IPS-18c (cell line): ENCODE data around the gene PALLD.
"Not testable (repeated sequence)": the region's sequence is repeated elsewhere in the genome, so short reads cannot be mapped to it uniquely, and the experiment has no call there.

Experiments used
- H3K4me3 ChIP-seq: 2 replicates; pipeline ENCODE4 v1.7.0; 2013; ENCODE audit warnings: low read depth, mild to moderate bottlenecking, low read length, moderate library complexity; ENCODE audit not compliant: insufficient read depth
- H3K9me3 ChIP-seq: one replicate; pipeline ENCODE4 v1.6.1; 2013; ENCODE audit warnings: mild to moderate bottlenecking, low read length, moderate library complexity; ENCODE audit not compliant: control insufficient read depth, insufficient read depth

Gene PALLD

DNA sequence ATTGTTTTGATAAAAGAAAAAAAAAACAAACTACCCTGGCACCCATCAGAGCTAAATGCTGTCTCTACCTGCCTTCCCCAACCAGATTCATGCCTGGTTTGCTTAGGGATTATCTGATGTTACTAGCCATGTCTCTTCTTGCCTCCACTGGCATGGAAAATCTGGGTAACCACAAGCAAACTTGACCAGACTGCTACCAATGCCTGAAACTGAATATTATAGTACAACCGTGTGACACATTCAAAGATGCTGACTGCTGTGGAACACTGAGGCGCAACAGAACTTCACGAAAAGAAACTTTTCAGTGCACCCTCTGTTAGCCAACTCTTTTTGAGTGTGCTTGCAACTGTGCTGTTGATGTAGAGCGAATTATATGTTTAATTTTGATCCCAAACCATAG is 285.1 kb downstream of the PALLD start:
- H3K9me3 ChIP-seq: peaks cover 2% of the 10 kb centered on the region
- no peak overlapping the region for H3K4me3 ChIP-seq

DNA sequence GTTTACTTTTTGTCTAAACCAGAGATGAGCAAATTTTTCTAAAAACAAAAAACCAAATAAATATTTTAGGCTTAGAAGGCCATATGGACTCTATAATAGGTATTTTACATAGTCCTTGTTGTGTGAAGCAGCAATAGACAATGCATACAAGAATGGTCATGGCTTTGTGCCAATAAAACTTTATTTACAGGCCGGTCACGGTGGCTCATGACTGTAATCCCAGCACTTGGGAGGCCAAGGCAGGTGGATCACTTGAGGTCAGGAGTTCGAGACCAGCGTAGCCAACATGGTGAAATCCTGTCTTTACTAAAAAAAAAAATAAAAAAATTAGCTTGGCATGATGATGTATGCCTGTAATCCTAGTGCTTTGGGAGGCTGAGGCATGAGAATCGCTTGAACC is 285.6 kb downstream of the PALLD start:
- Histone ChIP-seq H3K4me3 (no peak overlapping the region), H3K9me3 (peaks cover 2% of the 10 kb centered on the region)

DNA sequence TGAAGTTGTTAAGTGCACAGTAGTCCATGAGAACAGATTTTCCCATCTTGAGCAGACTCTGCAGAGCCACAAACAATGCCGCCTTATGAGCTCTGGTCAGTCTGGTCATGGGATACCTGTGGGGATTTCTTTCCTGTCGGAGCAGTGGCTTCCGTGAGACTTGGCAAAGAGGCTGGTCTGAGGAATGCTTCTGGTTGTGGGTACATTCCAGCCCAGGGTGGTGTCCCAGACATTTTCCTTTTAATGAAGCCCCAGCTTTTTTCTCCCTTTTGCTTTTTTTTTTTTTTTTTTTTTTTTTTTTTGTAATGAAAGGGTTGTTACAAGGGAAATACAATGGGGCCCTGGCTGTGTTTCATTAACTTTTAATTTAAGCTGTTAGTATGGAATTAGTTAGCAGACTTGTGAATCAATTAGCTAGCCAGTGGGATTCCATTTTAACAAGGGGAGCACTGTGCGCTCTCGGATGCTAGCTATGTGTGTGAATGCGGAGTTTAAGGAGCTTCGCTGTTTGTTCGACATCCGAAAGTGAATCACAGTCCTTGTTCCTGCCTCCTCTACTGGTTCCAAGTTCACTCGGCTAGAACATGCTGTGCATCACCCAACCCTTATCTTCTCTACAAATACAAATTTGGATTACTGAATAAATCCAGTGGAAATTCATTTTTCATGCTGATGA is 288.1 kb downstream of the PALLD start:
- Histone ChIP-seq H3K4me3 (no peak overlapping the region), H3K9me3 (peaks cover 2% of the 10 kb centered on the region)

DNA sequence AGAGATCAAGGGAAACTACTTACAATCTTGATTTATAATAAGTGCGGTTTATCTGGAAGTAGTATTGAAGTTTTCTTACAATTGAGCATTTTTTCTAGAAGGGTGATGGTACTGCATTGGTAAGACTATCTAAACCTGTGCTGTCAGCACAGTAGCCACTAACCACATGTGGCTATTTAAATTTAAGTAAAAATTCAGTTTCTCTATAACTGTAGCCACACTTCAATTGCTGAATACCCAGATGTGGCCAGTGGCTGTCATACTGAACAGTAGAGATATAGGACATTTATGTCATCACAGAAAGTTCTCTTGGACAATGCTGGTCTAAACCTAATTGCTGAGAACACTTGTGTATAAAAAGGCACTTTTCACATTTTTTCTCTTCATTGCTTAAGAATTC is 290.5 kb downstream of the PALLD start:
- peaks cover 2% of the 10 kb centered on the region for H3K9me3 ChIP-seq
- H3K4me3 ChIP-seq: no peak overlapping the region

DNA sequence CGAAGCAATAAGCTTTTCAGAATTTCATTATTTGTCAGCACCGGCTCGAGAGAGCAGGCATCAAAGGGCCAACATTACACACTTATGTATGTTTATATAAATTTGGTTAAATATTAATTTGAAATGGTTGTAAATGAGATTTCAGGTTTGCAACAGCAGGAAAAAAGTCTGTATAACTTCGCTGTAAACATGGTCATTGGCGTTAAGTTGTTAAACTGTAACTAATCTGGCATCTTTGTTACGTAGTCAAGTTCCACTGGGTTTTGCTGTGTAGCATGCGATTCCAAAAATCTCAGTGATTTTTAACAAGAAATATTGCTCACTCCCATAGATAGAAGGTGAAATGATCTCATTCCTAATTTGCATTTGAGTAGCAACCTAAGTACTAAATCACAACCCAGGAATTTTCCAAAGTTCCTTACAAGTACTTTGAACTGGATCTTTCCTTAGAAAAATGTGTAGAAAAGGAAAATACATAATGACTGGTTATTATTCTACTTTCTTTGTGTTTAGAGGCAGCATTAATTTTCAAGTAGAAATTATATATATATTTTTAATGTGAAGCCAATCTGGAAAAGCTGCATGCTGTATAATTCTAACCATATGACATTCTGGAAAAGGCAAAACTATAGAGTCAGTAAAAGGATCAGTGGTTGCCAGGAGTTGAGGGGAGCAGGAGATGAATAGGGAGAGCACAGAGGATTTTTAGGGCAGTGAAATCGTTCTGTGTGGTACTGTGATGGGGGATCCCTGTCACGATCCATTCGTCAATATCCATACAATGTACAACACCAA is 291.1 kb downstream of the PALLD start:
- Histone ChIP-seq H3K9me3 (peaks cover 2% of the 10 kb centered on the region), H3K4me3 (no peak overlapping the region)

DNA sequence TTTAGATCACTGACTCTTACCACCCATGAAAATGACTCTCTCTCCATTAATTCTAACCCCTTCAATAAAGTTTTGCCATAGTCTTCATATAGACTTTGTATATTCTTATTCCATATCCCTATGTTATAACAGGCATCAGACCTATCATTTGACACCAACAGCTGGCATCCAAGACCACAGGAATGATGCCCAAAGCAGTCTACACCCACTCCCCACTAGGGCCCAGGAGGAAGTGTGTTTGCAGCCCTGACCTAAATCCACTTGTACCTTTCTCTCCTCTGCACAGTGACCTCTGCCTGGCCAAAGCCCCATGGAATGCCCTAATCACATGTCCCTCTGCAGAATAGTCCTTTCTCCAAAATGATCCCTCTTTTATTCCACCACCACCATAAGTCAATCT is 294.0 kb downstream of the PALLD start:
- H3K4me3 ChIP-seq: no peak overlapping the region

DNA sequence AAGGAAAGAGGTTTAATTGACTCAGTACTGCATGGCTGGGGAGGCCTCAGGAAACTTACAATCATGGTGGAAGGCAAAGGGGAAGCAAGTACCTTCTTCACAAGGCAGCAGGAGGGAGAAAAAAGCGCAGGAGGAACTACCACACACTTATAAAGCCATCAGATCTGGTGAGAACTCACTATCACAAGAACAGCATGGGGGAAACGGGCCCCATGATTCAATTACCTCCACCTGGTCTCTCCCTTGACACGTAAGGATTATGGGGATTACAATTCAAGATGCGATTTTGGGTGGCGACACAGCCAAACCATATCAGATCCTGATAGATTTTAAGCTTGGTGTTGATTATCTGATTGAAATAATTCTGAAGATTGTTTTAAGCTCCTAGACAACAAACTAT is 294.5 kb downstream of the PALLD start:
- Histone ChIP-seq H3K9me3 (no peaks in the 10 kb centered on the region), H3K4me3 (no peak overlapping the region)

More for the DNA sequence above, 294.0 kb downstream of the PALLD start:
- no peaks in the 10 kb centered on the region for H3K9me3 ChIP-seq

DNA sequence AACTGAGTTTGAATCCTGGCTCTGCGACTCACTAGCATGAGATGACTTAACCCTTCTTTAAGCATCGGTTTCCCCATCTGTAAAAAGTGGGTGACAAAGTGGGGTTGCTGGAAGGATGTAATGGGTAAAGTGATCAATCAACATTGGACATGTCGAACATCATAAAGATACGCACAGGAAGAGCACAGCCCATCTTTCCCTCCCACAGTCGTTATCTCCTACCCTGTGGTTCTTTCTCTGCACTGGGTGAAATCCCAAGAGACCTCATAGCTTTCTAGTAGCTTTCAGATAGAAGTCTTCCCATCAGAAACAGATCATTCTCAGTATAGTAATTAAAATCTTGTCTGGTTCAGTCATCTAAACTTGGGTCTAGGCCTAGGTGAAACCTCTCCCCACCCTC is 296.7 kb downstream of the PALLD start:
- Histone ChIP-seq H3K9me3 (no peaks in the 10 kb centered on the region), H3K4me3 (no peak overlapping the region)

DNA sequence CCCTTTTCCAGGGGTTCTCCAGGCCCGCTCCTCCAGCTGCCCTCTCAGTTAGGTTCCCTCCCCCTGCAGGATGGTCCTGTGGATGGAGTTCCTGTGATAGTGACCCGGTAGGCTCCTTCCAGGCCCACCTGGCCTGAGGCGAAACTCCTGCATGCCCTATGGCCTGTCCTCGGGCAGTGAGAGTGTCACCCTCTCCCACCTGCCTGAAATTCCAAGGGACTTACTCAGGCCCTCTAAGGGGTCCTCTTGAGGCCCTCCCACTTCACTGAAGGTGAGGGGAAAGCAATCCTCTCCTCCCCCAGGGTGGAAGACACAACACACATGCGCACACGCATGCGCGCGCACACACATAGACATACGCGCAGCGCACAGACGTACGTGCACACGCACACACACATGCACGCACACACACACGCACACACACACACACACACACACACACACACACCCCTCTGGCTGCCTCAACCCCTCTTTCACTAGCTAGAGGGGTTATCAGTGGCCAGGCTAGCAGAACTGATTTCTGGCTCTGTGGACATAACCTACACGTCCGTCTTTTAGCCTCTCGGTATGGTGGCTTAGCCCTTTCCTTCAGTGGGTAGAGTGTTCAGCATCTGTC is 297.3 kb downstream of the PALLD start:
- H3K9me3 ChIP-seq: no peaks in the 10 kb centered on the region
- H3K4me3 ChIP-seq: no peak overlapping the region

DNA sequence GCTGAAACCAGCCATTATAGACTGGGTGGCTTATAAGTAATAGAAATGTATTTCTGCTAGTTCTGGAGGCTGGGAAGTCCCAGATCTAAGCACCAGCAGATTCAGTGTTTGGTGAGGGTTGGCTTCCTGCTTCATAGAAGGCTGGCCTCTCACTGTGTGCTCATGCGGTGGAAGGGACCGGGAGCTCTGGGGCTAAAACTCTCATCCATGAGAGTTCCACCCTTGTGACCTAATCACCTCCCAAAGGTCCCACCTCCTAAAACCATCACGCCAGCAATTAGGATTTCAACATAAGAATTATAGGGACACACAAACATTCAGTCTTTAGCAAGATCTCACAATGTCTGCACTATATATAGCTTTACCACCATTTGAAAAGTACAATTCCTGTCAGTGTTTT is 298.0 kb downstream of the PALLD start:
- Histone ChIP-seq H3K4me3 (no peak overlapping the region), H3K9me3 (no peaks in the 10 kb centered on the region)

DNA sequence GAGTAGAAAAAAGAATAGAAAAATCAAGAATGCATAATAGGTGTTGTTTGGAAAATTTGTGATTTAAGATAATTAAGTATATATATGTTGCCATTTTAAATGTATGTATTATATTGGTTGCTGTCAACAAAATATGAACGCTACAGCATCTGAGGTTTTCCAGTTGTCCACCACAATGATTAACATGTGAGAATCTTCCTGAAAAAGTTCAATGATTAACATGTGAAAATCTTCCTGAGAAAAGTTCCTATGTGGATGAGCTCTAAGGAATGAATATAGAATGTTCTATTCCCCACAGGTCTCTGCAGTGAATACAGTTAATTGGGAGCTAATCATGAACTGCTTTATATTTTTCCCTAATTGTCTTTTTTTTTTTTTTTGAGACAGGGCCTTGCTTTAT is 298.5 kb downstream of the PALLD start:
- Histone ChIP-seq H3K4me3 (no peak overlapping the region), H3K9me3 (no peaks in the 10 kb centered on the region)

DNA sequence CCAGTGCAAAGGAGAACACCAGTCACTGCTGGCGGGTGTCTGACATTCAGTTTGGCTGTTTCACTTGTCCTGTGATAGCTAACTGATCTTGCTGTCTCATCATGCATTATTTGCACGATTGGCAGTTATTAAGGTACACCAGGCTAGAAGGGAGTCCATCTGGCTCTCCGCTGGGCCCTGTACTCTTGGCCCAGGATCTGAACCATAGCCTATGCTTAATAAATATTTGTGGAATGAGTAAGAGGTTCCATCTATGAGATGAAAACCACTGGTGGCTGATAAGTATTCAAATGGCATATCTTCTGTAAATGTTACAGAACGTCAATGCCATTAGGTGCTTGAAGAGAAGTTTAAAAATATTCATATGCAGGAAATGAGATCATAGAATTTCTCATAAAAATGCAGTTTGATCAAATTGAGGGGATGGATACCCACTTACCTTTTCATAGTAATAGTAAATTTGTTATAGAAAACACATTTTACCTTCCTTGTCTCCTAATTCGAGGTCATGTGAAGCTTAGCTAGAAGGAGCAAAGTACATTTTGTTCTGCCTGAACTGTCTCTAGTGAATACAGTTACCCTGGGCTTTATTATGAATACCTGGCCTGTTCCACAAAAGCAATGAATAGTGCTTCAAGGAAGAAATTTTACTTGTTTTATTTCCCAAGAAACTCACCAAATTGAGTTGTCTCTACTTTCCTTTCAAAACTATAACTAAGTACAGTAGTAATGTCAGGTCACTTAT is 299.7 kb downstream of the PALLD start:
- Histone ChIP-seq H3K4me3 (no peak overlapping the region), H3K9me3 (no peaks in the 10 kb centered on the region)

DNA sequence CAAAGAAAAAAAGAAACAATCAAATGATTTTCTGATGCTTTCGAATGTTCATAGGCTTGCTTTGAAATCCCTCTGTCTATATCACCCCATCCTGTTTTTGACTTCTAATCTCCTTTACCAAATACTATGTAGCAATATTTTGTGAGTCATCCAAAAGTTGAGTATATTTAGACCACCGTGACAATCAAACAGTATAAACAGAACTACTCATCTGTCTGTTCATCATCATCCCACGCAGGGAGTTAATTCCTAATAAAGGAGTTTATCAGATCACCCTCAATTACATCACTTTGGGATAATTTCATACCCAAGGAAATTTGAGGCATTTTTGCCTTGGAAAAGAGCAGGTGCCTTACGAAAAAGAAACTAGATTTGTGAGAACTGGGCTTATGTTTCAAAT is 300.3 kb downstream of the PALLD start:
- no peak overlapping the region for H3K4me3 ChIP-seq
- no peaks in the 10 kb centered on the region for H3K9me3 ChIP-seq

DNA sequence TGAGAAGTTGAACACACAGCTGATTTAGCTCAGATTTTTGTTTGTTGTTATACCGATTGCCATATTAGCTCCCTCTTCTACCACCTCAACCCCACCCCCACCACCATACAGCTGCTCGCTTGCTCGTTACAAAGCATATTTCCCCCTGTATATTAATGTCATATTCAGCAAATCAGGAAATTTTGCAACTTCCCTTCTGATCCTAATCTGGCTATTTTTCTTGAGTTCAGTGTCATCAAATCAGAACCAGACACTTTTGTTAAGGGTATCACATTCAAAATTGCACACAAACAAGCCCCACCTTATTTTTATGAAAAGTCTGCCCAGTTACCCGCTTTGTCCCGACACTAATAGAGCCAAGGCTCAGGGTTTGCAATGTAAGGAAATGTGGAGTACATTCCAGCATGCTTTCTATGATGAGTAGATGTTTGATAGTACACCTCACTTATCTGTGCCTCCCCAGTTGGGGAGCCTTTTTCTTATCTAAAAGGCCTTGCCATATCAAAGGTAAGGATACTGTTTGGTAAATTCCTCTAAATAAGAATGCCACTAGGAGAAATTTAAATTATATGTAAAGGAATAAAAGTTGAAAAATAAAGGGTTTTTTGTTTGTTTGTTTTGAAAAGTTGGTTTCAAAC is 301.0 kb downstream of the PALLD start:
- H3K9me3 ChIP-seq: no peaks in the 10 kb centered on the region
- no peak overlapping the region for H3K4me3 ChIP-seq

DNA sequence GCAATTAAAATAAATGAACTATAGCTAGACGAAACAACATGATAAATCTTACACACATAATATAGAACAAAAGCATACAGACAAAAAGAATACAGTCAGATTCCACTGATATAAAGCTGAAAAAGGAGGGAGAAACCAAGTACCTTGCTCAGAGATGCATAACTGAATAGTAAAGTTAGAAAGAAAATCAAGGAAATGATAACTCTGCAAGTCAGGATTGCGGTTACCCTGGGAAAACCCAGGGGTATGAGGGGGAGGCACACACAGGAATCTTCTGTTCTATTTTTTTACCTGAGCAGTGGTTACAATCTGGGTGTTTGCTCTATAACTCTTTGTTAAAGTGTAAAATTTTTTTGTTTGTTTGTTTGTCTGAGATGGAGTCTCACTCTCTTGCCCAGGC is 304.1 kb downstream of the PALLD start:
- no peaks in the 10 kb centered on the region for H3K9me3 ChIP-seq
- H3K4me3 ChIP-seq: no peak overlapping the region

DNA sequence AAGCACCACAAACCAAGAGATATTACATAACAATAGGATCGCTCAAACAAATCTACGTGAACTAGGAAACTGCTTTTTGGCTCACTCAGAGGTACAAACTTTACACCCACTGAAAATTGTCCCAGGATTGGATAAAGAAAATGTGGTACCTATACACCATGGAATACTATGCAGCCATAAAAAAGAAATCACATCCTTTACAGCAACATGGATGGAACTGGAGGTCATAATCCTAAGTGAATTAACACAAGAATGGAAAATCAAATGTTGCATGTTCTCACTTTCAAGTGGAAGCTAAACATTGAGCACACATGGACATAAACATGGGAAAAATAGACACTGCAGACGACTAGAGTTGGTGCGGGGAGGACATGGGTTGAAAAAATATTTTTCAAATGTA is 305.4 kb downstream of the PALLD start:
- Histone ChIP-seq H3K4me3 (no peak overlapping the region), H3K9me3 (no peaks in the 10 kb centered on the region)

DNA sequence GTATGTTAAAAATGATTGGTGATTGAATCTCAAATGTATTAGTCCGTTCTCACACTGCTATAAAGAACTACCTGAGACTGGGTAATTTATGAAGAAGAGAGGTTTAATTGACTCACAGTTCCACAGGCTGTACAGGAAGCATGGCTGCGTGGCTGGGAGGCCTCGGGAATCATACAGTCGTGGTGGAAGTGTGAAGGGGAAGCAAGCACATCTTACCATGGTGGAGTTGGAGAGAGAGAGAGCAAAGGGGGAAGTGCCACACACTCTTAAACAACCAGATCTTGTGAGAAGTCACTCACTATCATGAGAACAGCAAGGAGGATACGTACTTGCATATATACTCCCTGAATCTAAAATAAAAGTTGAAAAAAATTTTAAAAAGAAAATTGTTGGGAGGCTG is 306.2 kb downstream of the PALLD start:
- H3K4me3 ChIP-seq, H3K9me3 ChIP-seq: not testable (repeated sequence)
